HFF-Myc (cell line): ENCODE measurements around the gene C11orf52.

Source experiments
- DNase-seq: peaks from one replicate; pipeline ENCODE4 v3.0.0-alpha.2; 2011; ENCODE audit warnings: low read depth; ENCODE audit errors: extremely low read depth
- H3K4me3 ChIP-seq: replicated peaks from 2 replicates; pipeline ENCODE4 v1.5.1; 2011; ENCODE audit warnings: low read depth, mild to moderate bottlenecking, control low read depth, low read length
- CTCF ChIP-seq: IDR thresholded peaks from 2 replicates; pipeline ENCODE4 v1.5.1; 2012; ENCODE audit warnings: mild to moderate bottlenecking, low read depth, low read length, control low read depth; ENCODE audit errors: missing control alignments

Gene C11orf52

GRCh38 chr11:111954154-111954553, 35.4 kb downstream of the C11orf52 start:
- TF ChIP-seq CTCF = no peak
- H3K4me3 ChIP-seq = no peak overlapping the region
- no peak for DNase-seq

GRCh38 chr11:111957663-111958444, 39.1 kb downstream of the C11orf52 start:
- no peak for TF ChIP-seq CTCF
- no peak overlapping the region for H3K4me3 ChIP-seq
- DNase-seq = no peak

- TF ChIP-seq CTCF = no peak
- no peak for DNase-seq
Observed at GRCh38 chr11:111960916-111961315, 42.2 kb downstream of the C11orf52 start.

GRCh38 chr11:111961389-111962300, 42.9 kb downstream of the C11orf52 start:
- H3K4me3 ChIP-seq = no peak overlapping the region
- TF ChIP-seq CTCF = no peak
- DNase-seq = no peak

More at GRCh38 chr11:111960916-111961315, 42.2 kb downstream of the C11orf52 start:
- no peak overlapping the region for H3K4me3 ChIP-seq

GRCh38 chr11:111963931-111964340, 45.2 kb downstream of the C11orf52 start:
- H3K4me3 ChIP-seq = no peak overlapping the region
- DNase-seq = no peak

GRCh38 chr11:111966678-111967077, 48.0 kb downstream of the C11orf52 start:
- H3K4me3 ChIP-seq = no peak overlapping the region
- no peak for TF ChIP-seq CTCF
- DNase-seq = no peak

More at GRCh38 chr11:111963931-111964340, 45.2 kb downstream of the C11orf52 start:
- TF ChIP-seq CTCF = no peak
